GM12878 (cell line): Measurements from ENCODE around the gene AKT3. TPM values are rescaled to one million over a fixed set of nuclear protein-coding genes. Genes with fewer than 3 reads are reported as not detected.

Experiments used
- ATAC-seq: fragments of 200-7000 bp; cut with Tn5 transposase; 3 replicates; pipeline ENCODE4 v1.9.1; 2020; ENCODE audit warnings: mild to moderate bottlenecking, moderate library complexity
- BruUV-seq: library from RNA; stranded (reverse); fragments of 400-500 nt; replicated peaks from 2 replicates; lab custom pipeline; 2021; lab: Mats Ljungman, UMichigan
- CTCF ChIA-PET: fragments of 300-600 bp; sonication (Branson Sonifier 250); formaldehyde crosslinking; extraction: SDS; loops from one replicate; lab custom pipeline; 2021; ENCODE audit warnings: inconsistent platforms; lab: Yijun Ruan, JAX
- POLR2A ChIA-PET: fragments of 350-600 bp; formaldehyde crosslinking; extraction: SDS; loops from one replicate; lab custom pipeline; 2021; ENCODE audit warnings: inconsistent platforms; lab: Charles Lee
- RAD21 ChIA-PET: fragments of 300-600 bp; sonication (Branson Sonifier 250); formaldehyde crosslinking; loops from one replicate; lab custom pipeline; 2023; ENCODE audit warnings: antibody characterized with exemption; ENCODE audit not compliant: unreplicated experiment; lab: Charles Lee
- SMC1A ChIA-PET: fragments of 300-600 bp; sonication (Branson Sonifier 250); formaldehyde crosslinking; loops from one replicate; lab custom pipeline; 2023; ENCODE audit not compliant: unreplicated experiment, uncharacterized antibody; lab: Charles Lee
- DNase-seq: peaks from one replicate; pipeline ENCODE4 v3.0.0-alpha.2; 2011; ENCODE audit warnings: low read depth, low spot score
- FAIRE-seq: peaks from 3 replicates; lab custom pipeline; 2011; peaks lifted over from hg19 to GRCh38; lab: Jason Lieb, UNC
- H2AFZ ChIP-seq: 2 replicates; pipeline ENCODE4 v1.6.0; 2011; ENCODE audit warnings: low read depth, low read length, control low read depth; ENCODE audit not compliant: control insufficient read depth
- H3K27ac ChIP-seq: 2 replicates; pipeline ENCODE4 v1.5.1; 2011; ENCODE audit warnings: control low read depth; ENCODE audit not compliant: control insufficient read depth, insufficient read depth
- H3K27me3 ChIP-seq, 2 experiments: replicated peaks in 1 of 2; 2 replicates each; pipeline versions ENCODE4 v1.6.0 to v1.6.1; 2011; ENCODE audit warnings: low read length in 1 of 2; ENCODE audit not compliant: control insufficient read depth in 2 of 2, insufficient read depth in 2 of 2
- H3K36me3 ChIP-seq, 2 experiments: 2 replicates each; pipeline ENCODE4 v1.5.1; 2011; ENCODE audit warnings: low read length in 1 of 2; ENCODE audit not compliant: control insufficient read depth in 2 of 2, insufficient read depth in 2 of 2
- H3K4me1 ChIP-seq: 2 replicates; pipeline ENCODE4 v1.6.1; 2011; ENCODE audit warnings: mild to moderate bottlenecking, low read length, moderate library complexity, mixed read lengths; ENCODE audit not compliant: control insufficient read depth, insufficient read depth
- H3K4me2 ChIP-seq: 2 replicates; pipeline ENCODE4 v1.6.0; 2011; ENCODE audit warnings: control low read depth; ENCODE audit not compliant: control insufficient read depth, insufficient read depth
- H3K4me3 ChIP-seq: fragments of 200-600 bp; sonication (generic); 2 replicates; pipeline ENCODE4 v1.5.1; 2016
- H3K79me2 ChIP-seq: 2 replicates; pipeline ENCODE4 v1.6.0; 2011; ENCODE audit warnings: low read length; ENCODE audit not compliant: control insufficient read depth, insufficient read depth
- H3K9ac ChIP-seq: 2 replicates; pipeline ENCODE4 v1.8.0; 2011; ENCODE audit warnings: low read length, control low read depth, mixed read lengths; ENCODE audit not compliant: control insufficient read depth, insufficient read depth
- H3K9me3 ChIP-seq: replicated peaks from 3 replicates; pipeline ENCODE4 v1.5.1; 2011; ENCODE audit warnings: mild to moderate bottlenecking, low read length; ENCODE audit not compliant: control insufficient read depth, insufficient read depth
- H4K20me1 ChIP-seq: 2 replicates; pipeline ENCODE4 v1.6.0; 2011; ENCODE audit not compliant: control insufficient read depth, insufficient read depth
- CEBPZ ChIP-seq: fragments of 150-350 bp; IDR thresholded peaks from 2 replicates; pipeline ENCODE4 v1.6.1; 2016; ENCODE audit warnings: low read depth, low read length
- E2F8 ChIP-seq: fragments of 450-650 bp; IDR thresholded peaks from 2 replicates; pipeline ENCODE4 v1.6.1; 2018; ENCODE audit warnings: mild to moderate bottlenecking, low read depth, moderate library complexity; ENCODE audit not compliant: partially characterized antibody
- HDGF ChIP-seq: fragments of 450-650 bp; IDR thresholded peaks from 2 replicates; pipeline ENCODE4 v1.6.1; 2016; ENCODE audit warnings: antibody characterized with exemption
- SMAD1 ChIP-seq: fragments of 450-650 bp; IDR thresholded peaks from 2 replicates; pipeline ENCODE4 v1.6.1; 2018; ENCODE audit warnings: mild to moderate bottlenecking, low read depth; ENCODE audit not compliant: partially characterized antibody
- SREBF2 ChIP-seq: IDR thresholded peaks from 2 replicates; pipeline ENCODE4 v1.6.1; 2012; ENCODE audit warnings: mild to moderate bottlenecking, low read length
- SUZ12 ChIP-seq: fragments of 200-600 bp; sonication (generic); IDR thresholded peaks from one replicate; pipeline ENCODE4 v1.6.1; 2018; ENCODE audit warnings: antibody characterized with exemption, mild to moderate bottlenecking; ENCODE audit not compliant: unreplicated experiment
- USF2 ChIP-seq: IDR thresholded peaks from 2 replicates; pipeline ENCODE4 v1.6.1; 2011; ENCODE audit warnings: low read depth, low read length, improper control_type of control experiment, borderline replicate concordance
- YY1 ChIP-seq: IDR thresholded peaks from 2 replicates; pipeline ENCODE4 v1.6.1; 2011; ENCODE audit warnings: low read depth, mild to moderate bottlenecking, low read length
- ZBTB4 ChIP-seq: fragments of 450-650 bp; formaldehyde crosslinking; IDR thresholded peaks from 2 replicates; pipeline ENCODE4 v1.4.0; 2022; ENCODE audit warnings: mild to moderate bottlenecking, moderate library complexity
- ZSCAN29 ChIP-seq: fragments of 450-650 bp; IDR thresholded peaks from 2 replicates; pipeline ENCODE4 v1.6.1; 2017; ENCODE audit warnings: mild to moderate bottlenecking, moderate library complexity
- WGBS: methylation state at CpG from one replicate; pipeline ENCODE4 v1.1.6; 2016; ENCODE audit warnings: low lambda C conversion rate; ENCODE audit not compliant: insufficient replicate concordance, insufficient coverage; ENCODE audit errors: missing lambda C conversion rate; 5-methylcytosine and 5-hydroxymethylcytosine counted together
- in situ Hi-C: fragments of 300-500 bp; cut with MboI; formaldehyde crosslinking; loops from 9 replicates; pipeline ENCODE4 v1.14.3; 2018; ENCODE audit warnings: mixed read lengths
- intact Hi-C: fragments of 100-400 bp; cut with micrococcal nuclease; formaldehyde crosslinking; loops from one replicate; pipeline ENCODE4 v1.14.2; 2022; ENCODE audit not compliant: unreplicated experiment
- polyA plus RNA-seq, 11 experiments: library from polyadenylated mRNA; depleted of rRNA in 4 of 11; unstranded in 6 of 11; stranded (reverse) in 5 of 11; fragments of >200 nt; fragmentation: Nextera tagmentation in 4 of 11; fragmentation: Illumina TruSeq in 1 of 11; extraction: Ambion mirVana in 4 of 11; extraction: Trizol in 1 of 11; gene quantifications; 1 replicate in 1 of 11; 2 replicates in 10 of 11; pipeline versions ENCODE4 v1.2.1 to v1.2.3, GENCODE V29; 2011 to 2016; ENCODE audit warnings: inconsistent platforms in 2 of 11, missing spikeins in 2 of 11, low read depth in 1 of 11
- total RNA-seq, 4 experiments: library from RNA; depleted of rRNA in 3 of 4; stranded (reverse); fragments of >200 nt in 3 of 4; fragmentation: Illumina TruSeq in 1 of 4; extraction: Trizol in 1 of 4; gene quantifications; 2 replicates each; pipeline versions ENCODE4 v1.2.1 to v1.2.3, GENCODE V29; 2013 to 2021

The AKT3 gene
- total and polyA plus RNA-seq, 10 of the 15 experiments (the other 5 are each of a cell fraction or from before 2014, with no cell fraction given): 0.03 to 0.56 (median 0.19) TPM

- Histone ChIP-seq H2AFZ (no peak overlapping the region), H3K36me3 (no peaks in the 10 kb centered on the region; a peak in 1 of 4 replicates), H3K27ac (no peak overlapping the region), H3K27me3 (no peaks in the 10 kb centered on the region), H3K4me1 (peaks cover 3% of the 10 kb centered on the region), H3K79me2 (no peaks in the 10 kb centered on the region), H3K9me3 (no peaks in the 10 kb centered on the region), H3K4me2 (no peak overlapping the region), H3K4me3 (no peak overlapping the region), H4K20me1 (no peaks in the 10 kb centered on the region), H3K9ac (no peak overlapping the region)
- CTCF ChIA-PET: no interaction called here
- WGBS: 96% methylated on average over 5 of the region's 5 CpGs
- no TSS peak for BruUV-seq
- DNase-seq (no peak), ATAC-seq (no peak), FAIRE-seq (no peak)
- RAD21 ChIA-PET: interaction anchor here (0.5 kb wide), 1 partner anchor 183 kb away, joined by 3 read pairs; no protein-coding TSS in a partner anchor
- SMC1A ChIA-PET: interaction anchor here (1.8 to 2.4 kb wide), 2 partner anchors 13 to 41 kb away, joined by 5 read pairs; no protein-coding TSS in a partner anchor
- in situ Hi-C loops: no loop called here
- intact Hi-C loops: no loop called here
- POLR2A ChIA-PET: no interaction called here
- TF ChIP-seq ZSCAN29 (no peak), YY1 (no peak), CEBPZ (no peak), USF2 (no peak), HDGF (no peak), ZBTB4 (CRISPR knock-in tag) (no peak), SUZ12 (no peak), SREBF2 (no peak), SMAD1 (no peak), E2F8 (no peak)
Measured at GRCh38 chr1:243507001-243507671, 342.9 kb downstream of the AKT3 start.
